Body of pancreas (tissue), 4 donors: ENCODE results near the gene SKI. TPM values are rescaled to one million over a fixed set of nuclear protein-coding genes. Genes with fewer than 3 reads are reported as not detected.

ENCODE experiments used
- ATAC-seq: fragments of 150-250 bp; one replicate; pipeline ENCODE4 v1.9.1; 2016
- DNase-seq, 4 donors: peaks; one replicate each; pipeline ENCODE4 v3.0.0-alpha.2; 2019
- H3K27ac ChIP-seq, 4 donors: fragments of 200-600 bp; sonication (generic); 1 replicate in 3 of 4; 2 replicates in 1 of 4; pipeline versions ENCODE4 v1.5.1 to v1.6.1; 2016 to 2019; ENCODE audit warnings: mild to moderate bottlenecking in 1 of 4, mixed read lengths in 1 of 4, moderate library complexity in 1 of 4
- H3K27me3 ChIP-seq, 2 donors: fragments of 200-600 bp; sonication (generic); one replicate each; pipeline ENCODE4 v1.6.0; 2016; ENCODE audit warnings: mild to moderate bottlenecking in 1 of 2
- H3K36me3 ChIP-seq, 2 donors: fragments of 200-600 bp; sonication (generic); replicated peaks in 1 of 2; 2 replicates each; pipeline ENCODE4 v1.5.1; 2016; ENCODE audit warnings: low read depth in 2 of 2; ENCODE audit not compliant: insufficient read depth in 1 of 2
- H3K4me1 ChIP-seq: fragments of 200-600 bp; sonication (generic); one replicate; pipeline ENCODE4 v1.6.0; 2016
- H3K4me3 ChIP-seq, 2 donors: fragments of 200-600 bp; sonication (generic); 1 replicate in 1 of 2; 2 replicates in 1 of 2; pipeline ENCODE4 v1.5.1; 2016 to 2019
- H3K9me3 ChIP-seq, 3 donors: fragments of 200-600 bp; sonication (generic); 1 replicate in 2 of 3; 2 replicates in 1 of 3; pipeline ENCODE4 v1.5.1; 2016
- POLR2A ChIP-seq, 3 donors: fragments of 450-650 bp; IDR thresholded peaks; one replicate each; pipeline ENCODE4 v1.6.1; 2016; ENCODE audit warnings: antibody characterized with exemption in 3 of 3, mild to moderate bottlenecking in 2 of 3
- WGBS, 2 donors: methylation state at CpG; one replicate each; pipeline ENCODE4 v1.1.5; 2017; 5-methylcytosine and 5-hydroxymethylcytosine counted together
- intact Hi-C: fragments of 100-400 bp; cut with DNase I; formaldehyde crosslinking; loops from one replicate; pipeline ENCODE4 v1.15.1; 2023
- total RNA-seq, 2 donors: library from RNA; depleted of rRNA; stranded (reverse); fragments of >200 nt; gene quantifications; one replicate each; pipeline ENCODE4 v1.1.0, GENCODE V29; 2016
- TF ChIP-seq, protein P1 (sequence below), 7 experiments: fragments of 450-650 bp in 4 of 7; fragments of 200-600 bp in 3 of 7; sonication (generic) in 3 of 7; IDR thresholded peaks; one replicate each; pipeline ENCODE4 v1.5.1; 2016 to 2019; ENCODE audit warnings: antibody characterized with exemption in 7 of 7

SKI gene
- total RNA-seq, 2 donors from 2014 or later: 15.8 to 33.0 TPM

DNA sequence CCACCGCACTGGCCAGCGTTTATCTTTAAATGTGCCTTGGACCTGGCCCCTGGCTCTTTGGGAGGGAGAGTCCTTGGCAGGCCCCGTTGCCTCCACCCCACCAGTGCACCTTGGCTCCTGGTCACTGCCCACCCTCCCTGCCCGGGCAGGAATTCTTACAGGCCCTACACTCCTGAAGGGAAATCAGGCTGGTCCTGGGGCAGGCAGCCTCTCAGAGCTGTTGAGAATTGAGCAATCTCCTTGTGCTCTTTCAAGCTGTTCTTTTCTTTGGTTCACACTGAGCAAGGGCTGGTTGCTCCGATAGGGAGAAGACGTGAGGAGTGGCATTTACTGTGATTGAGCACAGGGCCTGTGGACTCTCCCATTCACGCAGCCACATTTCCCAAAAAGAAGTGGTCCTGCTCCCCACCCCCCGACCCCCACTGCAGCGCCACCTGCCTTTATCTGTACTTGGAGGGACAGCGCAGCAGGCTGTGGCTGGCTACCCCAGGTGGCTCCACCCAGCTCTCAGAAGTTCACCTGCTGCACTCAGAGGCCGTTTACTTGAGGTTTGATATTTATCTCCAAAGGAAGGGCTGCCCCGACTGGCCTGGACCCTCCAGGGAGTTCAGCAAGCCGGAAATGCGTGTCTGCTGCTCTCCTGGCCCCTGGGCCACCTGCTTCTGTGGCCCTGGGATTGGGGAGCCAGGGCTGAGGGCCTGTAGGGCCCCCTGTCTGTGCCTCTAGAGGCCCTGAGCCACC lies 47.8 kb downstream of the SKI start:
- WGBS, 2 donors: 37 to 53% methylated on average over 8 to 14 of the region's 14 CpGs
- Histone ChIP-seq H3K36me3 (no peaks in the 10 kb centered on the region), H3K4me3 (no peak overlapping the region), H3K4me1 (peaks cover 56% of the 10 kb centered on the region), H3K27ac (peak overlapping the region in 2 of 4 donors; percentile 14 to 37), H3K9me3 (no peaks in the 10 kb centered on the region), H3K27me3 (no peaks in the 10 kb centered on the region)
- DNase-seq (no peak), ATAC-seq (peak; percentile 28)
- intact Hi-C loops: no loop called here
- TF ChIP-seq, protein P1, sequence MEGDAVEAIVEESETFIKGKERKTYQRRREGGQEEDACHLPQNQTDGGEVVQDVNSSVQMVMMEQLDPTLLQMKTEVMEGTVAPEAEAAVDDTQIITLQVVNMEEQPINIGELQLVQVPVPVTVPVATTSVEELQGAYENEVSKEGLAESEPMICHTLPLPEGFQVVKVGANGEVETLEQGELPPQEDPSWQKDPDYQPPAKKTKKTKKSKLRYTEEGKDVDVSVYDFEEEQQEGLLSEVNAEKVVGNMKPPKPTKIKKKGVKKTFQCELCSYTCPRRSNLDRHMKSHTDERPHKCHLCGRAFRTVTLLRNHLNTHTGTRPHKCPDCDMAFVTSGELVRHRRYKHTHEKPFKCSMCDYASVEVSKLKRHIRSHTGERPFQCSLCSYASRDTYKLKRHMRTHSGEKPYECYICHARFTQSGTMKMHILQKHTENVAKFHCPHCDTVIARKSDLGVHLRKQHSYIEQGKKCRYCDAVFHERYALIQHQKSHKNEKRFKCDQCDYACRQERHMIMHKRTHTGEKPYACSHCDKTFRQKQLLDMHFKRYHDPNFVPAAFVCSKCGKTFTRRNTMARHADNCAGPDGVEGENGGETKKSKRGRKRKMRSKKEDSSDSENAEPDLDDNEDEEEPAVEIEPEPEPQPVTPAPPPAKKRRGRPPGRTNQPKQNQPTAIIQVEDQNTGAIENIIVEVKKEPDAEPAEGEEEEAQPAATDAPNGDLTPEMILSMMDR (IDR thresholded peaks at IDR 0.05): no peak
- TF ChIP-seq POLR2A (IDR thresholded peaks at IDR 0.05): no peak

DNA sequence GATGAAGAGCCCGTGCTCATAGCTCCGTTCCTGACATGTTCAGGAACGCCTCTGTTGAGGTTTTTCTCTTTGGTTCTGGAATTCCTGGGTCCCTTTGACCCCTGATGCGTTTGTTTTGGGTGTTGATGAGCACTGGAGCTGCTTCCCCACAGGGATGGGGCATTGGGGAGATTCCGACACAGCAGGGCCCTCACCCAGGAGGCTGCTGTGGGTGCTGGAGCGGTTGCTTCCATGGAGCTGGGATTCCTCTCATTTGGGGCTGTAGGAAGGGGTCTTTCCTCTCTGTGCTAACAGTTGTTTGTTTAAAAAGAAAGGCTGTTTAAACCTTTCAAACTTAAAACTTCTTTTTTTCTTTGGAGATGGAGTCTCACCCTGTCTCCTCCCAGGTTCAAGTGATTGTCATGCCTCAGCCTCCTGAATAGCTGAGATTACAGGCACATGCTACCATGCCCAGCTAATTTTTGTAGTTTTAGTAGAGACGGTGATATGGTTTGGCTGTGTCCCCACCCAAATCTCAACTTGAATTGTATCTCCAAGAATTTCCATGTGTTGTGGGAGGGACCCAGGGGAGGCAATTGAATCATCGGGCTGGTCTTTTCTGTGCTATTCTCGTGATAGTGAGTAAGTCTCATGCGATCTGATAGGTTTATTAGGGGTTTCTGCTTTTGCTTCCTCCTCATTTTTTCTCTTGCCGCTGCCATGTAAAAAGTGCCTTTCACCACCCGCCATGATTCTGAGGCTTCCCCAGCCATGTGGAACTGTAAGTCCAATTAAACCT lies 48.9 kb downstream of the SKI start:
- 86 to 87% methylated on average over 12 of the region's 12 CpGs for WGBS, 2 donors
- TF ChIP-seq, protein P1 (IDR thresholded peaks at IDR 0.05): no peak
- no peak for TF ChIP-seq POLR2A (IDR thresholded peaks at IDR 0.05)
- Histone ChIP-seq H3K9me3 (no peaks in the 10 kb centered on the region), H3K4me3 (no peak overlapping the region), H3K27me3 (no peaks in the 10 kb centered on the region), H3K4me1 (peaks cover 56% of the 10 kb centered on the region), H3K27ac (peak overlapping the region in 1 of 4 donors; percentile 37), H3K36me3 (no peaks in the 10 kb centered on the region)
- intact Hi-C loops: no loop called here
- DNase-seq: no peak
- no peak for ATAC-seq

DNA sequence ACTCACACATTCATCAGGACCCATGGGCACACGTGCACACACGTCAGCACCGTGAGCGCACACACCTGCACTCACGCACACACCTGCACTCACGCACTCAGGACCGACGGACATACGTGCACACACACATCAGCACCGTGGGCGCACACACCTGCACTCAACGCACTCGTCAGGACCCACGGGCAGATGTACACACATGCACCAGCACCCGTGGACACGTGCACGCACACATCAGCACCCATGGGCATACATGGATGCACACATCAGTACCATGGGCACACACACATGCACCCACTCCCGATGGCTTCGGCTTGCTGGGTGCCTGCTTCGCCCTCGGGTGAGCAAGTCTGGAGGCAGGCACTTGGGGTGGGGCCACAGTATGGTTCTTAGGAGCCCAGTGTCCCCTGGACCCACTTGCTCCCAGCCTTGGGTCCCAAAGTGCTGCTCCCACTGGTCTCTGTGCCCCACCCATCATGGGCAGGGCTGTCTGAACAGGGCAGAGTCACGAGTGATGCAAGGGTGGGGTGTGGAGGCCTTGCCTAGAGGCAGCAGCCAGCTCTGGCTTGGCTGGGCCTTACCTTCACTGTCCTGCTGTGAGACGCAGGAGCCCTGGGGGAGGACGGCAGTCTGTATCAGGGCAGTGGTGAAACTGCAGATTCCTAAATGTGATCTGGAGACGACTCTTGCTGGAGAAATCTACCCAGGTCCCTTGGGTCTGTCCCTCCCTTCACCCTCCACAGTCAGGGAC lies 49.8 kb downstream of the SKI start:
- Histone ChIP-seq H3K9me3 (no peaks in the 10 kb centered on the region), H3K4me1 (peaks cover 56% of the 10 kb centered on the region), H3K4me3 (no peak overlapping the region), H3K27me3 (no peaks in the 10 kb centered on the region), H3K27ac (peak overlapping the region in 1 of 4 donors; percentile 8), H3K36me3 (no peaks in the 10 kb centered on the region)
- intact Hi-C loops: no loop called here
- 90 to 97% methylated on average over 21 to 25 of the region's 25 CpGs for WGBS, 2 donors
- ATAC-seq (no peak), DNase-seq (no peak)
- TF ChIP-seq, protein P1 (IDR thresholded peaks at IDR 0.05): no peak
- no peak for TF ChIP-seq POLR2A (IDR thresholded peaks at IDR 0.05)

DNA sequence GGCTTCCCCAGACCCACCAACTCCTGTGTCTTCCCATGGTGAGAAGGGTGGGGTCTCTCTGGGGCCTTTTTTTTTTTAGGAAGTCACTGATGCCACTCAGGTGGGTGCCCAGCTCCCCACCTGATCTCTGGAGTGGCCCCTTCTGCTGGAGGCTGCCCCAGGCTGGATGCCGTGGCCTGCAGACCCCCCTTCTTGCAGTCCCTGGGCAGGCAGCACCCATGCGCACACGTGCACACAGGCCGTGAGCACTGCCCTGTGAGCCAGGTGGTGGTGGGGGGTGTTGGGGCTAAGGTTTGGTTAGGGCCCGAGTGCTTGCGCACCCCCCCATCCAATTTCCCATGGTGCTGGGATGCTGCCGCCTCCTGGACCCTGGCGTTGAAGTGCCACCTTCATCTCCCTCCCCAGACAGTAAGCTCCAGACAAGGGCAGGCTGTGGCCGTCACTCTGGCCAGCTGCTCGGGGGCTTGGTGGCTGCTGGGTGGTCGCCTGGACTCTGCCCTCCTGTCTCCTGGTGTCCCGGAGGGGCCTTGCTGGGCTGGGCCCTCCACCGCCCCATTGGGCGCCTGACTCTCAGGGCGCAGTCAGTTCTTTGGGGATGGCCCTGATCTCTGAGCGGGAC lies 50.6 kb downstream of the SKI start:
- Histone ChIP-seq H3K27me3 (no peaks in the 10 kb centered on the region), H3K4me3 (no peak overlapping the region), H3K27ac (peak overlapping the region in 2 of 4 donors; percentile 17 to 47), H3K36me3 (no peaks in the 10 kb centered on the region), H3K9me3 (no peaks in the 10 kb centered on the region), H3K4me1 (peaks cover 56% of the 10 kb centered on the region)
- ATAC-seq (no peak), DNase-seq (no peak)
- intact Hi-C loops: no loop called here
- TF ChIP-seq POLR2A (IDR thresholded peaks at IDR 0.05): no peak
- TF ChIP-seq, protein P1 (IDR thresholded peaks at IDR 0.05): no peak
- 82 to 91% methylated on average over 7 to 16 of the region's 16 CpGs for WGBS, 2 donors
